HEK293 (cell line): ENCODE data around the gene SYNE1.

Experiments
- EGR2 ChIP-seq: fragments of 450-650 bp; formaldehyde crosslinking; IDR thresholded peaks from 2 replicates; pipeline ENCODE4 v1.5.1; 2016; ENCODE audit warnings: low read depth, missing biosample characterization, missing genetic modification characterization
- HOXA7 ChIP-seq: sonication (generic); formaldehyde crosslinking; IDR thresholded peaks from 2 replicates; pipeline ENCODE4 v1.8.1; 2022; ENCODE audit warnings: missing genetic modification reagents, borderline replicate concordance
- YY1 ChIP-seq: fragments of 450-650 bp; formaldehyde crosslinking; IDR thresholded peaks from 2 replicates; pipeline ENCODE4 v1.5.1; 2018; ENCODE audit warnings: missing biosample characterization, missing genetic modification characterization
- ZBTB8A ChIP-seq: fragments of 450-650 bp; formaldehyde crosslinking; IDR thresholded peaks from 2 replicates; pipeline ENCODE4 v1.5.1; 2016; ENCODE audit warnings: missing biosample characterization, missing genetic modification characterization
- ZNF146 ChIP-seq: fragments of 450-650 bp; formaldehyde crosslinking; IDR thresholded peaks from 2 replicates; pipeline ENCODE4 v1.5.1; 2016; ENCODE audit warnings: missing biosample characterization, missing genetic modification characterization
- ZNF184 ChIP-seq: fragments of 450-650 bp; IDR thresholded peaks from 2 replicates; pipeline ENCODE4 v1.5.1; 2018; ENCODE audit warnings: missing biosample characterization, mild to moderate bottlenecking, missing genetic modification characterization
- ZNF335 ChIP-seq: fragments of 450-650 bp; formaldehyde crosslinking; conservative IDR thresholded peaks from 2 replicates; pipeline ENCODE4 v1.5.1; 2016; ENCODE audit warnings: missing biosample characterization, missing genetic modification characterization
- ZNF354C ChIP-seq: fragments of 450-650 bp; formaldehyde crosslinking; IDR thresholded peaks from 2 replicates; pipeline ENCODE4 v1.5.1; 2016; ENCODE audit warnings: missing biosample characterization, missing genetic modification characterization, low read depth, borderline replicate concordance
- ZNF660 ChIP-seq: fragments of 450-650 bp; IDR thresholded peaks from 2 replicates; pipeline ENCODE4 v1.5.1; 2018; ENCODE audit warnings: missing biosample characterization, mild to moderate bottlenecking, missing genetic modification characterization
- TF ChIP-seq, protein P1 (sequence below): fragments of 450-650 bp; formaldehyde crosslinking; IDR thresholded peaks from 2 replicates; pipeline ENCODE4 v1.5.1; 2016; ENCODE audit warnings: missing biosample characterization, missing genetic modification characterization
- TF ChIP-seq, protein P2 (sequence below): fragments of 450-650 bp; formaldehyde crosslinking; IDR thresholded peaks from 2 replicates; pipeline ENCODE4 v1.5.1; 2016; ENCODE audit warnings: missing biosample characterization, missing genetic modification characterization
- TF ChIP-seq, protein P3 (sequence below): fragments of 450-650 bp; formaldehyde crosslinking; optimal IDR thresholded peaks from 2 replicates; pipeline ENCODE3; 2016; ENCODE audit warnings: missing biosample characterization, mild to moderate bottlenecking, missing genetic modification characterization
- TF ChIP-seq, protein P4 (sequence below): fragments of 450-650 bp; formaldehyde crosslinking; IDR thresholded peaks from 2 replicates; pipeline ENCODE4 v1.5.1; 2016; ENCODE audit warnings: missing biosample characterization, missing genetic modification characterization

DNA sequence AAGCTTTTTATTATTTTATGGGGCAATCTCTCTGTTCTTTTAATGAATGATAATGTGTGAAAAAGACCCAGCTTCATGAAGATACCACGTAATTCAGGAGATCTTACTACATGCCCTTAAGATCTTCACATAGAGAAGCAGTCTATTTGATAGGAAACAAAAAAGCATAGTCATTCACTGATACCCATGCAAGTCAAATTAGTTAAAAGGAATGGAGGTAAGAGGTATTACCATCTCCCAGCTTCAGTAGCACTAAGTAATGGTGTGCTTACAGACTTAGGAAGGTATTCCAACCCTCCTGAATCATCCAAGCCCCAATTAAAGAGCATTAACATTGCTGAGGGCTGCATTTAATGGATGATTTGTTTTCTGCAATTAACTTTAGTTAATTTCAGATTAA, 364.7 kb downstream of the SYNE1 start:
- TF ChIP-seq ZBTB8A (tag by site-specific recombination) (no peak), ZNF354C (tag by site-specific recombination) (no peak), HOXA7 (CRISPR knock-in tag) (no peak), ZNF660 (tag by site-specific recombination) (no peak), ZNF335 (tag by site-specific recombination) (no peak), YY1 (tag by site-specific recombination) (no peak), ZNF146 (tag by site-specific recombination) (no peak), ZNF184 (tag by site-specific recombination) (no peak), EGR2 (tag by site-specific recombination) (no peak)
- TF ChIP-seq, protein P1, sequence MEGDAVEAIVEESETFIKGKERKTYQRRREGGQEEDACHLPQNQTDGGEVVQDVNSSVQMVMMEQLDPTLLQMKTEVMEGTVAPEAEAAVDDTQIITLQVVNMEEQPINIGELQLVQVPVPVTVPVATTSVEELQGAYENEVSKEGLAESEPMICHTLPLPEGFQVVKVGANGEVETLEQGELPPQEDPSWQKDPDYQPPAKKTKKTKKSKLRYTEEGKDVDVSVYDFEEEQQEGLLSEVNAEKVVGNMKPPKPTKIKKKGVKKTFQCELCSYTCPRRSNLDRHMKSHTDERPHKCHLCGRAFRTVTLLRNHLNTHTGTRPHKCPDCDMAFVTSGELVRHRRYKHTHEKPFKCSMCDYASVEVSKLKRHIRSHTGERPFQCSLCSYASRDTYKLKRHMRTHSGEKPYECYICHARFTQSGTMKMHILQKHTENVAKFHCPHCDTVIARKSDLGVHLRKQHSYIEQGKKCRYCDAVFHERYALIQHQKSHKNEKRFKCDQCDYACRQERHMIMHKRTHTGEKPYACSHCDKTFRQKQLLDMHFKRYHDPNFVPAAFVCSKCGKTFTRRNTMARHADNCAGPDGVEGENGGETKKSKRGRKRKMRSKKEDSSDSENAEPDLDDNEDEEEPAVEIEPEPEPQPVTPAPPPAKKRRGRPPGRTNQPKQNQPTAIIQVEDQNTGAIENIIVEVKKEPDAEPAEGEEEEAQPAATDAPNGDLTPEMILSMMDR (tag by site-specific recombination), result no peak
- TF ChIP-seq, protein P2, sequence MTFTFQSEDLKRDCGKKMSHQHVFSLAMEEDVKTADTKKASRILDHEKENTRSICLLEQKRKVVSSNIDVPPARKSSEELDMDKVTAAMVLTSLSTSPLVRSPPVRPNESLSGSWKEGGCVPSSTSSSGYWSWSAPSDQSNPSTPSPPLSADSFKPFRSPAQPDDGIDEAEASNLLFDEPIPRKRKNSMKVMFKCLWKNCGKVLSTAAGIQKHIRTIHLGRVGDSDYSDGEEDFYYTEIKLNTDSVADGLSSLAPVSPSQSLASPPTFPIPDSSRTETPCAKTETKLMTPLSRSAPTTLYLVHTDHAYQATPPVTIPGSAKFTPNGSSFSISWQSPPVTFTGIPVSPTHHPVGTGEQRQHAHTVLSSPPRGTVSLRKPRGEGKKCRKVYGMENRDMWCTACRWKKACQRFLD (tag by site-specific recombination), result no peak
- TF ChIP-seq, protein P3, sequence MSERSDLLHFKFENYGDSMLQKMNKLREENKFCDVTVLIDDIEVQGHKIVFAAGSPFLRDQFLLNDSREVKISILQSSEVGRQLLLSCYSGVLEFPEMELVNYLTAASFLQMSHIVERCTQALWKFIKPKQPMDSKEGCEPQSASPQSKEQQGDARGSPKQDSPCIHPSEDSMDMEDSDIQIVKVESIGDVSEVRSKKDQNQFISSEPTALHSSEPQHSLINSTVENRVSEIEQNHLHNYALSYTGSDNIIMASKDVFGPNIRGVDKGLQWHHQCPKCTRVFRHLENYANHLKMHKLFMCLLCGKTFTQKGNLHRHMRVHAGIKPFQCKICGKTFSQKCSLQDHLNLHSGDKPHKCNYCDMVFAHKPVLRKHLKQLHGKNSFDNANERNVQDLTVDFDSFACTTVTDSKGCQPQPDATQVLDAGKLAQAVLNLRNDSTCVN (tag by site-specific recombination), result no peak
- TF ChIP-seq, protein P4, sequence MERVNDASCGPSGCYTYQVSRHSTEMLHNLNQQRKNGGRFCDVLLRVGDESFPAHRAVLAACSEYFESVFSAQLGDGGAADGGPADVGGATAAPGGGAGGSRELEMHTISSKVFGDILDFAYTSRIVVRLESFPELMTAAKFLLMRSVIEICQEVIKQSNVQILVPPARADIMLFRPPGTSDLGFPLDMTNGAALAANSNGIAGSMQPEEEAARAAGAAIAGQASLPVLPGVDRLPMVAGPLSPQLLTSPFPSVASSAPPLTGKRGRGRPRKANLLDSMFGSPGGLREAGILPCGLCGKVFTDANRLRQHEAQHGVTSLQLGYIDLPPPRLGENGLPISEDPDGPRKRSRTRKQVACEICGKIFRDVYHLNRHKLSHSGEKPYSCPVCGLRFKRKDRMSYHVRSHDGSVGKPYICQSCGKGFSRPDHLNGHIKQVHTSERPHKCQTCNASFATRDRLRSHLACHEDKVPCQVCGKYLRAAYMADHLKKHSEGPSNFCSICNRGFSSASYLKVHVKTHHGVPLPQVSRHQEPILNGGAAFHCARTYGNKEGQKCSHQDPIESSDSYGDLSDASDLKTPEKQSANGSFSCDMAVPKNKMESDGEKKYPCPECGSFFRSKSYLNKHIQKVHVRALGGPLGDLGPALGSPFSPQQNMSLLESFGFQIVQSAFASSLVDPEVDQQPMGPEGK, result no peak
